Liver (tissue), 9 donors: ENCODE data around the gene RAPGEF6. TPM values are rescaled to one million over a fixed set of nuclear protein-coding genes. Genes with fewer than 3 reads are reported as not detected.

Experiments
- DNase-seq: peaks from one replicate; pipeline ENCODE4 v3.0.0-alpha.2; 2017; ENCODE audit warnings: low spot score
- H3K27ac ChIP-seq, 2 donors: one replicate each; pipeline ENCODE4 v1.7.0; 2013; ENCODE audit warnings: inconsistent platforms in 2 of 2, low read length in 2 of 2, control low read depth in 1 of 2, low read depth in 1 of 2, mild to moderate bottlenecking in 1 of 2
- H3K27me3 ChIP-seq, 4 donors: one replicate each; pipeline versions ENCODE4 v1.6.1 to v1.7.0; 2013; ENCODE audit warnings: low read length in 3 of 4, inconsistent platforms in 1 of 4, mild to moderate bottlenecking in 1 of 4, moderate library complexity in 1 of 4; ENCODE audit not compliant: control insufficient read depth in 4 of 4, insufficient read depth in 4 of 4
- H3K36me3 ChIP-seq, 4 donors: one replicate each; pipeline versions ENCODE4 v1.6.1 to v1.7.0; 2013; ENCODE audit warnings: low read length in 3 of 4, mild to moderate bottlenecking in 3 of 4, low read depth in 1 of 4, moderate library complexity in 1 of 4; ENCODE audit not compliant: control insufficient read depth in 4 of 4, insufficient read depth in 3 of 4
- H3K4me1 ChIP-seq, 4 donors: one replicate each; pipeline versions ENCODE4 v1.6.1 to v1.7.0; 2013; ENCODE audit warnings: low read length in 3 of 4, mild to moderate bottlenecking in 3 of 4, moderate library complexity in 1 of 4; ENCODE audit not compliant: control insufficient read depth in 4 of 4, insufficient read depth in 4 of 4
- H3K4me3 ChIP-seq, 3 donors: one replicate each; pipeline versions ENCODE4 v1.6.1 to v1.7.0; 2013; ENCODE audit warnings: low read length in 3 of 3, control low read depth in 1 of 3, low read depth in 1 of 3, mild to moderate bottlenecking in 1 of 3
- H3K9ac ChIP-seq, 2 donors: one replicate each; pipeline ENCODE4 v1.7.0; 2013; ENCODE audit warnings: low read length in 2 of 2, mild to moderate bottlenecking in 2 of 2, moderate library complexity in 2 of 2, control low read depth in 1 of 2, low read depth in 1 of 2
- H3K9me3 ChIP-seq, 4 donors: one replicate each; pipeline versions ENCODE4 v1.6.1 to v1.7.0; 2013; ENCODE audit warnings: low read length in 3 of 4; ENCODE audit not compliant: control insufficient read depth in 4 of 4
- CTCF ChIP-seq: fragments of 150-350 bp; IDR thresholded peaks from 2 replicates; pipeline ENCODE4 v1.5.1; 2017; ENCODE audit warnings: improper control_type of control experiment, low read depth, low read length; ENCODE audit not compliant: missing input control
- FOXA1 ChIP-seq: IDR thresholded peaks from 2 replicates; pipeline ENCODE4 v1.6.1; 2016; ENCODE audit warnings: antibody characterized with exemption
- FOXA2 ChIP-seq: IDR thresholded peaks from 2 replicates; pipeline ENCODE4 v1.6.1; 2016; ENCODE audit warnings: antibody characterized with exemption
- GABPA ChIP-seq, 2 donors: IDR thresholded peaks in 1 of 2; conservative IDR thresholded peaks in 1 of 2; 2 replicates each; pipeline ENCODE4 v1.6.1; 2016; ENCODE audit warnings: antibody characterized with exemption in 2 of 2, mild to moderate bottlenecking in 1 of 2, moderate library complexity in 1 of 2
- HNF4A ChIP-seq, 2 donors: conservative IDR thresholded peaks; 2 replicates each; pipeline ENCODE4 v1.6.1; 2016; ENCODE audit warnings: antibody characterized with exemption in 2 of 2, mild to moderate bottlenecking in 2 of 2
- HNF4G ChIP-seq: IDR thresholded peaks from 2 replicates; pipeline ENCODE4 v1.6.1; 2016; ENCODE audit warnings: antibody characterized with exemption
- JUND ChIP-seq, 2 donors: IDR thresholded peaks; 2 replicates each; pipeline ENCODE4 v1.6.1; 2016; ENCODE audit warnings: antibody characterized with exemption in 2 of 2
- REST ChIP-seq: IDR thresholded peaks from 2 replicates; pipeline ENCODE4 v1.6.1; 2016; ENCODE audit warnings: antibody characterized with exemption, mild to moderate bottlenecking
- RXRA ChIP-seq, 2 donors: IDR thresholded peaks; 2 replicates each; pipeline ENCODE4 v1.6.1; 2017 to 2018; ENCODE audit warnings: antibody characterized with exemption in 2 of 2, mild to moderate bottlenecking in 1 of 2
- SP1 ChIP-seq: IDR thresholded peaks from 2 replicates; pipeline ENCODE4 v1.6.1; 2018; ENCODE audit warnings: antibody characterized with exemption, mild to moderate bottlenecking
- ZBTB33 ChIP-seq: IDR thresholded peaks from 2 replicates; pipeline ENCODE4 v1.6.1; 2016; ENCODE audit warnings: antibody characterized with exemption
- WGBS: extraction: QIAGEN DNeasy Blood & Tissue Kit; methylation state at CpG from one replicate; pipeline ENCODE4 v1.1.7; 2013; 5-methylcytosine and 5-hydroxymethylcytosine counted together
- polyA plus RNA-seq, 2 donors: library from polyadenylated mRNA; stranded (reverse) in 1 of 2; unstranded in 1 of 2; fragments of 200-250 nt in 1 of 2; fragments of >200 nt in 1 of 2; fragmentation: Nextera tagmentation in 1 of 2; extraction: Ambion mirVana in 1 of 2; gene quantifications; one replicate each; pipeline versions ENCODE4 v1.2.1 to v1.2.3, GENCODE V29; 2013 to 2015
- total RNA-seq, 2 donors: library from RNA; depleted of rRNA; stranded (reverse); fragments of >200 nt; gene quantifications; one replicate each; pipeline ENCODE4 v1.2.3, GENCODE V29; 2014
- TF ChIP-seq, protein P1 (sequence below): IDR thresholded peaks from 2 replicates; pipeline ENCODE4 v1.6.1; 2016; ENCODE audit warnings: antibody characterized with exemption
- donor health status: healthy.
- donor health status: healthy.
- donor health status: healthy.
- donor health status: healthy.
- donor health status: healthy.

RAPGEF6 gene
- total and polyA plus RNA-seq, 4 donors = 1.7 to 16.1 (median 8.6) TPM

- Histone ChIP-seq H3K9me3 (no peaks in the 10 kb centered on the region), H3K27me3 (no peaks in the 10 kb centered on the region), H3K27ac (no peak overlapping the region), H3K36me3 (peaks cover 0 to 6% (median 0%) of the 10 kb centered on the region in 4 donors), H3K4me1 (no peaks in the 10 kb centered on the region), H3K9ac (no peak overlapping the region), H3K4me3 (no peak overlapping the region)
- WGBS = 58% methylated on average over 5 of the region's 5 CpGs
- no peak for TF ChIP-seq JUND (IDR thresholded peaks at IDR 0.05)
- TF ChIP-seq, protein P1, sequence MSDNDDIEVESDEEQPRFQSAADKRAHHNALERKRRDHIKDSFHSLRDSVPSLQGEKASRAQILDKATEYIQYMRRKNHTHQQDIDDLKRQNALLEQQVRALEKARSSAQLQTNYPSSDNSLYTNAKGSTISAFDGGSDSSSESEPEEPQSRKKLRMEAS = no peak
- peak in 1 of 2 donors; percentile 18 for TF ChIP-seq RXRA (IDR thresholded peaks at IDR 0.05)
- no peak for TF ChIP-seq HNF4G
- no peak for TF ChIP-seq GABPA (IDR thresholded peaks at IDR 0.05 in 1 of 2, conservative IDR thresholded peaks at IDR 0.05 in 1 of 2)
- peak; percentile 24 for TF ChIP-seq SP1
- TF ChIP-seq FOXA2 = no peak
- no peak for TF ChIP-seq CTCF
- peak; percentile 46 to 70 for TF ChIP-seq HNF4A (conservative IDR thresholded peaks at IDR 0.05)
- no peak for TF ChIP-seq ZBTB33
- TF ChIP-seq FOXA1 = no peak
- no peak for DNase-seq
Measured at GRCh38 chr5:131461742-131462141, 173.3 kb downstream of the RAPGEF6 start.

DNA sequence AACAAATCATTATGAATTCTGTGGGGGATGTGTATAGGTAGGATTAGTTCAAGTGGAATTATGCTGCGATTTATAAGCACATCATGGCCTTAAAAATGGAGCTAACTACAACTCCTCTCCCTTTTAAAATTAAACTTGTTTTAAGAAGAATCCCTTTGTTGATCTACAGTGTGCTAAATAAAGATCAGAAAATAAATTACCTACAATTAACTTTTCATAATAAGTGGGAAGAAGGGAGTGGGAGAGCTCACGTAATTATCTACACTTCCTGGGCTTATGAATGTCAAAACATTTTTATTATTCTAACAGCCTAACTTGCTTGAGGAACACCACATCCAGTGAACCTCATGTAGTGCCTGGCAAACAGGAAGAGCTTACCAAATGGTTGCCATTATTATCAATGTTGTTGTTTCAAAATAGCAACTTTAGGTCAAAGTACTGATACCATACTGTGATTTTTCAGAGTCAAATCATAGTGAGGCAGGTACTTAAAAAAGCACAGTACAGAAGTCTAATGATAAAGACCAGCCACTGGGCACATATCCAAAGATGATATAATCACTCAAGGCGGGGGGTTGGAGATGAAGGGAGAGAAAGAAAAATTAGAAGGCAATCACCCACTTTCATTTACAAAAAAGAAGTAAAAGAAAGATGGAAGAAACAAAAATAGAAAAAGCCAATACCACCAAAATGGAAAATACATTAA lies 174.0 kb downstream of the RAPGEF6 start:
- H3K4me3 ChIP-seq = no peak overlapping the region
- H3K9me3 ChIP-seq = no peaks in the 10 kb centered on the region
- no peak overlapping the region for H3K27ac ChIP-seq
- WGBS = 88% methylated on average over 3 of the region's 3 CpGs
- peaks cover 0 to 6% (median 0%) of the 10 kb centered on the region in 4 donors for H3K36me3 ChIP-seq
- no peaks in the 10 kb centered on the region for H3K4me1 ChIP-seq
- no peaks in the 10 kb centered on the region for H3K27me3 ChIP-seq
- no peak overlapping the region for H3K9ac ChIP-seq
- no peak for DNase-seq
- no peak for TF ChIP-seq GABPA (IDR thresholded peaks at IDR 0.05 in 1 of 2, conservative IDR thresholded peaks at IDR 0.05 in 1 of 2)
- TF ChIP-seq CTCF = no peak
- no peak for TF ChIP-seq RXRA (IDR thresholded peaks at IDR 0.05)
- TF ChIP-seq FOXA1 = no peak
- TF ChIP-seq REST = no peak
- no peak for TF ChIP-seq HNF4A (conservative IDR thresholded peaks at IDR 0.05)
- TF ChIP-seq JUND (IDR thresholded peaks at IDR 0.05) = no peak
- TF ChIP-seq FOXA2 = no peak
